ENCODE results near the gene PTPRQ.

The PTPRQ gene

DNA sequence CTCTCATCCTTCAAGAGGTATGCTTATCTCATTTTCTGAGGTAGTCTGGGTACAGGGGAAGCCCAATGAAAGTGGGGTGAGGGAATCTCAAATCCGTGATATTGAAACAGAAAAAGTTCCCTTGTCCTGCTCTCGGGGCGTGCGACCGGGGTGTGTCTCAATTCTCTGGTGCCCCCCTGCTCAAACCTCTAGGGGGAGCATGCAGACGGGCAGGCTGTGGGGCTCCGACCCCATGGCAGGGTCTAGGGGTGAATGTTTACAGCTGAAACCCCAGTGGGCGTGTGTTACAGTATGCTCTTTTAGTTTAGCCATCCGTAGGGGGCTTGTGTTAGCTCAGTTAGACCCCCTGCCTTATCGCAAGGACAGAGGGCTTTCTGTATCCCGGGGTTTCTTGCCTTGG lies 68.7 kb downstream of the PTPRQ start:
- Histone ChIP-seq H4K20me1 (ENCODE audit: insufficient read depth, low read length) (no peaks in the 10 kb centered on the region), H3K27ac (ENCODE audit: low read length) (no peak overlapping the region), H3K4me3 (ENCODE audit: low read depth in 1 of 2, low read length in 2 of 2) (no peak overlapping the region), H2AFZ (ENCODE audit: low read depth, low read length) (no peak overlapping the region), H3K79me2 (ENCODE audit: insufficient read depth, low read length) (no peaks in the 10 kb centered on the region), H3K9ac (ENCODE audit: low read depth, low read length) (no peak overlapping the region), H3K4me1 (ENCODE audit: insufficient read depth, low read length) (no peaks in the 10 kb centered on the region), H3K9me3 (ENCODE audit: insufficient read depth, low read length, severe bottlenecking) (no peaks in the 10 kb centered on the region), H3K36me3 (ENCODE audit: insufficient read depth, low read length) (no peaks in the 10 kb centered on the region), H3K4me2 (ENCODE audit: insufficient read depth, low read length) (no peak overlapping the region), H3K27me3 (ENCODE audit: insufficient read depth, low read length, poor library complexity) (no peaks in the 10 kb centered on the region)
- TF ChIP-seq, protein P1, sequence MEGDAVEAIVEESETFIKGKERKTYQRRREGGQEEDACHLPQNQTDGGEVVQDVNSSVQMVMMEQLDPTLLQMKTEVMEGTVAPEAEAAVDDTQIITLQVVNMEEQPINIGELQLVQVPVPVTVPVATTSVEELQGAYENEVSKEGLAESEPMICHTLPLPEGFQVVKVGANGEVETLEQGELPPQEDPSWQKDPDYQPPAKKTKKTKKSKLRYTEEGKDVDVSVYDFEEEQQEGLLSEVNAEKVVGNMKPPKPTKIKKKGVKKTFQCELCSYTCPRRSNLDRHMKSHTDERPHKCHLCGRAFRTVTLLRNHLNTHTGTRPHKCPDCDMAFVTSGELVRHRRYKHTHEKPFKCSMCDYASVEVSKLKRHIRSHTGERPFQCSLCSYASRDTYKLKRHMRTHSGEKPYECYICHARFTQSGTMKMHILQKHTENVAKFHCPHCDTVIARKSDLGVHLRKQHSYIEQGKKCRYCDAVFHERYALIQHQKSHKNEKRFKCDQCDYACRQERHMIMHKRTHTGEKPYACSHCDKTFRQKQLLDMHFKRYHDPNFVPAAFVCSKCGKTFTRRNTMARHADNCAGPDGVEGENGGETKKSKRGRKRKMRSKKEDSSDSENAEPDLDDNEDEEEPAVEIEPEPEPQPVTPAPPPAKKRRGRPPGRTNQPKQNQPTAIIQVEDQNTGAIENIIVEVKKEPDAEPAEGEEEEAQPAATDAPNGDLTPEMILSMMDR (IDR thresholded peaks at IDR 0.05; ENCODE audit: borderline replicate concordance, extremely low read depth, low read length, poor library complexity, severe bottlenecking), result no peak
- TF ChIP-seq EZH2 (IDR thresholded peaks at IDR 0.05; ENCODE audit: borderline replicate concordance, low read depth, low read length, severe bottlenecking), result no peak
- no peak for DNase-seq
- ATAC-seq (ENCODE audit: insufficient read depth, low read depth), result no peak

DNA sequence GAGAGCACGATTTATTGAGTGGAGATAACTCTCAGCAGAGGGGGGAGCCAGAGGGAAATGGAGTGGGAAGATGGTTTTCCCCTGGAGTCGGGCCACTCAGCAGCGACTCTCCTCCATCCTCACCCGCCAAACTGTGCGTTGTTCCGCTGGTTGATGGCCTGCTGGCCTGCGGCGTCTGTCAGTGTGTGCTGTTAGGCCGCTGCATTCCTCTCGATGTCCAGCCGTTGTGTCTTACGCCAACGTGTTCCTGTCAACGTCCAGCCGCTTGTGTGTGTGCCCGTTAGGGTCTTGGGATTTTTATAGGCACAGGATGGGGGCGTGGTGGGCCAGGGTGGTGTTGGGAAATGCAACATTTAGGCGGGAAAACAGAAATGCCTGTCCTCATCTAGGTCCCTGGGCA lies 69.2 kb downstream of the PTPRQ start:
- Histone ChIP-seq H3K79me2 (ENCODE audit: insufficient read depth, low read length) (no peaks in the 10 kb centered on the region), H4K20me1 (ENCODE audit: insufficient read depth, low read length) (no peaks in the 10 kb centered on the region), H3K27ac (ENCODE audit: low read length) (no peak overlapping the region), H3K4me1 (ENCODE audit: insufficient read depth, low read length) (no peaks in the 10 kb centered on the region), H3K9me3 (ENCODE audit: insufficient read depth, low read length, severe bottlenecking) (no peaks in the 10 kb centered on the region), H3K9ac (ENCODE audit: low read depth, low read length) (no peak overlapping the region), H3K36me3 (ENCODE audit: insufficient read depth, low read length) (no peaks in the 10 kb centered on the region), H3K4me2 (ENCODE audit: insufficient read depth, low read length) (no peak overlapping the region), H3K4me3 (ENCODE audit: low read depth in 1 of 2, low read length in 2 of 2) (no peak overlapping the region), H2AFZ (ENCODE audit: low read depth, low read length) (no peak overlapping the region), H3K27me3 (ENCODE audit: insufficient read depth, low read length, poor library complexity) (no peaks in the 10 kb centered on the region)
- DNase-seq, result no peak
- no peak for ATAC-seq (ENCODE audit: insufficient read depth, low read depth)
- TF ChIP-seq, protein P1 (IDR thresholded peaks at IDR 0.05; ENCODE audit: borderline replicate concordance, extremely low read depth, low read length, poor library complexity, severe bottlenecking), result no peak
- no peak for TF ChIP-seq EZH2 (IDR thresholded peaks at IDR 0.05; ENCODE audit: borderline replicate concordance, low read depth, low read length, severe bottlenecking)

DNA sequence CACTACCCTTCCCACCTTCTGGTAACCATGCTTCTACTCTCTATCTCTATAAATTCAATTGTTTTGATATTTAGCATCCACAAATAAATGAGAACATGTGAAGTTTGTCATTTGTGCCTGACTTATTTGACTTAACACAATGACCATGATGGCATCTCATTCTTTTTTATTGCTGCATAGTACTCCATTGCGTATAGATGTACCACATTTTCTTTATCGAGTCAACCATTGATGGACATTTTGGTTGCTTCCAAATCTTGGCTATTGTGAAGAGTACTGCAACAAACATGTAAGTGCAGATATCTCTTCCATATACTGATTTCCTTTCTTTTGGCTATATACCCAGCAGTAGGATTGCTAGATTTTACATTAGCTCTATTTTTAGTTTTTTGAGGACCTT lies 73.6 kb downstream of the PTPRQ start:
- H3K79me2 ChIP-seq (ENCODE audit: insufficient read depth, low read length), result no peaks in the 10 kb centered on the region
- H3K36me3 ChIP-seq (ENCODE audit: insufficient read depth, low read length), result no peaks in the 10 kb centered on the region
- no peaks in the 10 kb centered on the region for H3K27me3 ChIP-seq (ENCODE audit: insufficient read depth, low read length, poor library complexity)
- H3K9ac ChIP-seq (ENCODE audit: low read depth, low read length), result no peak overlapping the region
- H4K20me1 ChIP-seq (ENCODE audit: insufficient read depth, low read length), result no peaks in the 10 kb centered on the region
- no peak overlapping the region for H3K4me3 ChIP-seq (ENCODE audit: low read depth in 1 of 2, low read length in 2 of 2)
- H3K4me1 ChIP-seq (ENCODE audit: insufficient read depth, low read length), result no peaks in the 10 kb centered on the region
- ATAC-seq (ENCODE audit: insufficient read depth, low read depth), result no peak
- no peaks in the 10 kb centered on the region for H3K9me3 ChIP-seq (ENCODE audit: insufficient read depth, low read length, severe bottlenecking)
- H3K27ac ChIP-seq (ENCODE audit: low read length), result no peak overlapping the region
- no peak for TF ChIP-seq EZH2 (IDR thresholded peaks at IDR 0.05; ENCODE audit: borderline replicate concordance, low read depth, low read length, severe bottlenecking)
- TF ChIP-seq, protein P1 (IDR thresholded peaks at IDR 0.05; ENCODE audit: borderline replicate concordance, extremely low read depth, low read length, poor library complexity, severe bottlenecking), result no peak
- no peak for DNase-seq
- no peak overlapping the region for H2AFZ ChIP-seq (ENCODE audit: low read depth, low read length)
- no peak overlapping the region for H3K4me2 ChIP-seq (ENCODE audit: insufficient read depth, low read length)

DNA sequence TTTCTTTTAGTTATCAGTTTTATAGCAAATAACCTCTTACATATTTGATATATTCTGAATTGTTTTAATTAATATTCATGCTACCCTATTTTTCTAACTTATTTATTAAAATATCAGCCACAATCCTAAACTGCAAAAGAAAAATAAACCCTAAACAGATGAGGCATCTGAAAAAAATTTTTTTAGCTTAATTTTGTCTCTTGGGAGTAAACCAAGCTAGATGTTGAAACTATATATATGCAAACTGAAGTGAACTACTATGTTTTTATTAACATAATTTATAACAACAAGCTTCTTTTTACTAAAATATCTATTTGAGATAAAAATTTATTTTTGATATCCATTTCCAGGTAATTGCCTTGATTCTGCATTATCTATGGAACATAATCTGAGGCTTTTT lies 87.6 kb downstream of the PTPRQ start:
- TF ChIP-seq, protein P1 (IDR thresholded peaks at IDR 0.05; ENCODE audit: borderline replicate concordance, extremely low read depth, low read length, poor library complexity, severe bottlenecking), result no peak
- TF ChIP-seq EZH2 (IDR thresholded peaks at IDR 0.05; ENCODE audit: borderline replicate concordance, low read depth, low read length, severe bottlenecking), result no peak
- no peak overlapping the region for H3K4me3 ChIP-seq (ENCODE audit: low read depth in 1 of 2, low read length in 2 of 2)

More for the DNA sequence above, 87.6 kb downstream of the PTPRQ start:
- ATAC-seq (ENCODE audit: insufficient read depth, low read depth), result no peak
- Histone ChIP-seq H2AFZ (ENCODE audit: low read depth, low read length) (no peak overlapping the region), H3K9me3 (ENCODE audit: insufficient read depth, low read length, severe bottlenecking) (no peaks in the 10 kb centered on the region), H3K36me3 (ENCODE audit: insufficient read depth, low read length) (no peaks in the 10 kb centered on the region), H3K79me2 (ENCODE audit: insufficient read depth, low read length) (no peaks in the 10 kb centered on the region), H3K27me3 (ENCODE audit: insufficient read depth, low read length, poor library complexity) (no peaks in the 10 kb centered on the region), H3K27ac (ENCODE audit: low read length) (no peak overlapping the region), H3K9ac (ENCODE audit: low read depth, low read length) (no peak overlapping the region), H3K4me2 (ENCODE audit: insufficient read depth, low read length) (no peak overlapping the region), H3K4me1 (ENCODE audit: insufficient read depth, low read length) (no peaks in the 10 kb centered on the region), H4K20me1 (ENCODE audit: insufficient read depth, low read length) (no peaks in the 10 kb centered on the region)
- no peak for DNase-seq

Measured in DND-41 (cell line).